ENCODE measurements around the gene SNORC.

The SNORC gene

GRCh38 chr2:232896111-232896510 lies 26.0 kb downstream of the SNORC start:
- TF ChIP-seq CTCF (IDR thresholded peaks at IDR 0.05; ENCODE audit: control insufficient read depth, extremely low read depth, insufficient read depth): no peak
- DNase-seq (ENCODE audit: low read depth): no peak
- H3K4me3 ChIP-seq (ENCODE audit: low read depth, low read length): no peak overlapping the region

- no peak for TF ChIP-seq CTCF (IDR thresholded peaks at IDR 0.05; ENCODE audit: control insufficient read depth, extremely low read depth, insufficient read depth)
- no peak for DNase-seq (ENCODE audit: low read depth)
- H3K4me3 ChIP-seq (ENCODE audit: low read depth, low read length): no peak overlapping the region
Measured at GRCh38 chr2:232896720-232897597, 26.9 kb downstream of the SNORC start.

- no peak for DNase-seq (ENCODE audit: low read depth)
- no peak for TF ChIP-seq CTCF (IDR thresholded peaks at IDR 0.05; ENCODE audit: control insufficient read depth, extremely low read depth, insufficient read depth)
- no peak overlapping the region for H3K4me3 ChIP-seq (ENCODE audit: low read depth, low read length)
Measured at GRCh38 chr2:232897598-232898408, 27.7 kb downstream of the SNORC start.

- TF ChIP-seq CTCF (IDR thresholded peaks at IDR 0.05; ENCODE audit: control insufficient read depth, extremely low read depth, insufficient read depth): no peak
- no peak overlapping the region for H3K4me3 ChIP-seq (ENCODE audit: low read depth, low read length)
- no peak for DNase-seq (ENCODE audit: low read depth)
Measured at GRCh38 chr2:232898592-232899543, 28.8 kb downstream of the SNORC start.

- DNase-seq (ENCODE audit: low read depth): no peak
- H3K4me3 ChIP-seq (ENCODE audit: low read depth, low read length): no peak overlapping the region
Measured at GRCh38 chr2:232900811-232901735, 31.0 kb downstream of the SNORC start.

More at GRCh38 chr2:232900811-232901735, 31.0 kb downstream of the SNORC start:
- no peak for TF ChIP-seq CTCF (IDR thresholded peaks at IDR 0.05; ENCODE audit: control insufficient read depth, extremely low read depth, insufficient read depth)

Data from LNCaP clone FGC (cell line).